Measurements from ENCODE around the gene HADHB.

DNA sequence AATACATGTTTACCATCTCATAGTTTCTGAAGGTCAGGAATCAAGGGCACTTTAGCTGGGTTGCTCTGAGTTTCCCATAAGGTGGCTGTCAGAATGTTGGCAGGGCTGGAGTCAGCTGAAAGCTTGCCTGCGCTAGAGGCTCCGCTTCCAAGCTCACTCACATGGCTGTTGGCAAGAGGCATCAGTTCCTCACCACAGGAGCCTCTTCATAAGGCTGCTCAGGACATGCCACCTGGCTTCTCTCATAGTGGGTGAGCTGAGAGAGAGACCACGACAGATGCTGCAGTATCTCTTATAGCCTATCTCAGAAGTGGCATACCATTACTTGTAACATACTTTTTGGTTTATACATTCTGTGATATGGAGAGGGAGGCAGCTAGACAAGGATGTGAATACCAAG lies 7.2 kb downstream of the HADHB start:
- TF ChIP-seq POLR2A (IDR thresholded peaks at IDR 0.05): no peak
- TF ChIP-seq, protein P1, sequence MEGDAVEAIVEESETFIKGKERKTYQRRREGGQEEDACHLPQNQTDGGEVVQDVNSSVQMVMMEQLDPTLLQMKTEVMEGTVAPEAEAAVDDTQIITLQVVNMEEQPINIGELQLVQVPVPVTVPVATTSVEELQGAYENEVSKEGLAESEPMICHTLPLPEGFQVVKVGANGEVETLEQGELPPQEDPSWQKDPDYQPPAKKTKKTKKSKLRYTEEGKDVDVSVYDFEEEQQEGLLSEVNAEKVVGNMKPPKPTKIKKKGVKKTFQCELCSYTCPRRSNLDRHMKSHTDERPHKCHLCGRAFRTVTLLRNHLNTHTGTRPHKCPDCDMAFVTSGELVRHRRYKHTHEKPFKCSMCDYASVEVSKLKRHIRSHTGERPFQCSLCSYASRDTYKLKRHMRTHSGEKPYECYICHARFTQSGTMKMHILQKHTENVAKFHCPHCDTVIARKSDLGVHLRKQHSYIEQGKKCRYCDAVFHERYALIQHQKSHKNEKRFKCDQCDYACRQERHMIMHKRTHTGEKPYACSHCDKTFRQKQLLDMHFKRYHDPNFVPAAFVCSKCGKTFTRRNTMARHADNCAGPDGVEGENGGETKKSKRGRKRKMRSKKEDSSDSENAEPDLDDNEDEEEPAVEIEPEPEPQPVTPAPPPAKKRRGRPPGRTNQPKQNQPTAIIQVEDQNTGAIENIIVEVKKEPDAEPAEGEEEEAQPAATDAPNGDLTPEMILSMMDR (IDR thresholded peaks at IDR 0.05): no peak

Data from esophagus squamous epithelium (tissue), 4 donors.